Measurements from ENCODE around the gene TSEN2.
A peak's percentile ranks its signal among the peaks of the same experiment; 100 is the strongest.

DNA sequence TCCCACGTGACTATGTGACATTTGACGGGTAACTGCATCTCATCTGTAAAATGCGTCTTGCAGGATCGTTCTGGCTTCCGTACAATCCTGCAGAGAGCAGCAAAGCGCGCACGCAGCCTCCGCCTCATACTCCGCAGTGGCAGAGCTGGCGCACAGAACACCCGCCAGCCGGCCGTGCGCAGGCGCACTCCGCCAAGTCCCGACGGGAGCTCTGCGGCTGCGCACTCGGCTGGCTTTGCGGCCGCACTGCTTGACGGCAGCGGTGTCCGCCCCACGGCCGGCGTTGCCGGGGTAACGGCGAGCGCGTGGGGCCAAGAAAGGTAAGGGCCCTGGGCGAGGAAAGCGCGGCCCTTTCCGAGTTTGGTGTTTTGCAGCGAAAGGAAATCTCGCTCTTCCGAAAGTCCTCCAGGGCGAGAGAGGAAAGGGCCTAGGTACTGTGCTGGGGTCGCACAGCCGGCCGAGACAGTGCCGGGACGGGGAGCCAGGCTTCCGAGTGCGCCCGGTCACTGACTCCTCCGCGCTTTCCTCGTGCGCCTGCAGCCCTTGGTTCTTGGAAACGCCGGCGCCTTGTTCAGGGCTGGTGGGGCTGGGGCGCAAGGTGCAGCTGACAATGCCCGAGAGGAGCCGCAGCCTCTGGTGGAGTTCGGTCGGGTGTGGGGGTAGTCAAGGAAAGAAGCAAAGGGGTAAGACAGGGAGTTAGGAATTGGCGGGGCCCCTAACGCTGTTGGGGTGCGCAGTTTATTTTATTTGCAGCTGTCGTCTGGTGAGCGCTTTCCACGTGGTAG is at the start of gene TSEN2:
- TF ChIP-seq CTCF (conservative IDR thresholded peaks at IDR 0.05 in 1 of 2, IDR thresholded peaks at IDR 0.05 in 1 of 2; ENCODE audit: extremely low read depth in 1 of 2, insufficient read depth in 1 of 2, low read depth in 1 of 2, low read length in 2 of 2) (peak in 1 of 2 donors; percentile 38), EZH2 (IDR thresholded peaks at IDR 0.05; ENCODE audit: borderline replicate concordance, low read length) (no peak)

All from mammary epithelial cell (primary cell).